ENCODE results near the gene FAM193A.

- TF ChIP-seq CTCF (IDR thresholded peaks at IDR 0.05; ENCODE audit: insufficient read depth, low read length, poor library complexity, severe bottlenecking) (no peak), EZH2phosphoT487 (conservative IDR thresholded peaks at IDR 0.05; ENCODE audit: low read length) (no peak)
These were observed 224.8 kb downstream of the FAM193A start for GRCh38 chr4:2761035-2761923.

All from SU-DHL-6 (cell line).